IMR-90 (cell line): ENCODE results near the gene RRP9. TPM values are rescaled to one million over a fixed set of nuclear protein-coding genes. Genes with fewer than 3 reads are reported as not detected.

ENCODE experiments used
- ATAC-seq: fragments of 200-7000 bp; cut with Tn5 transposase; 2 replicates; pipeline ENCODE4 v1.9.1; 2020; ENCODE audit warnings: low read depth, mild to moderate bottlenecking, moderate library complexity
- BruUV-seq: library from RNA; stranded (reverse); fragments of 400-500 nt; replicated peaks from 2 replicates; lab custom pipeline; 2021; lab: Mats Ljungman, UMichigan
- CTCF ChIA-PET: fragments of 300-600 bp; formaldehyde crosslinking; extraction: SDS; loops from one replicate; lab custom pipeline; 2021; ENCODE audit warnings: antibody characterized with exemption; lab: Yijun Ruan, JAX
- POLR2A ChIA-PET: fragments of 300-600 bp; sonication (Branson Sonifier 250); formaldehyde crosslinking; loops from one replicate; lab custom pipeline; 2022; ENCODE audit warnings: antibody characterized with exemption; ENCODE audit not compliant: unreplicated experiment; lab: Charles Lee
- DNase-seq: peaks from one replicate; pipeline ENCODE4 v3.0.0; 2013
- H2AFZ ChIP-seq: replicated peaks from 2 replicates; pipeline ENCODE3; 2013; ENCODE audit warnings: low read length, mild to moderate bottlenecking; ENCODE audit not compliant: poor library complexity
- H2AK5ac ChIP-seq: 2 replicates; pipeline ENCODE4 v1.6.1; 2013; ENCODE audit warnings: low read depth, low read length, inconsistent platforms
- H2AK9ac ChIP-seq: replicated peaks from 2 replicates; pipeline ENCODE3; 2013; ENCODE audit warnings: mild to moderate bottlenecking, low read depth, low read length, moderate library complexity; ENCODE audit not compliant: poor library complexity
- H2BK120ac ChIP-seq: 2 replicates; pipeline ENCODE4 v1.6.1; 2013; ENCODE audit warnings: low read depth, low read length, inconsistent platforms
- H2BK15ac ChIP-seq: 3 replicates; pipeline ENCODE4 v1.6.1; 2013; ENCODE audit warnings: low read depth, low read length, inconsistent platforms
- H2BK20ac ChIP-seq: 2 replicates; pipeline ENCODE4 v1.6.1; 2013; ENCODE audit warnings: low read depth, mild to moderate bottlenecking, inconsistent platforms, low read length, moderate library complexity
- H2BK5ac ChIP-seq: 2 replicates; pipeline ENCODE4 v1.6.1; 2013; ENCODE audit warnings: mild to moderate bottlenecking, low read depth, low read length, inconsistent platforms; ENCODE audit not compliant: poor library complexity, severe bottlenecking
- H3K14ac ChIP-seq: replicated peaks from 2 replicates; pipeline ENCODE4 v1.6.1; 2013; ENCODE audit warnings: low read depth, low read length, inconsistent platforms
- H3K18ac ChIP-seq: 2 replicates; pipeline ENCODE4 v1.6.1; 2013; ENCODE audit warnings: low read depth, low read length, control low read depth
- H3K23ac ChIP-seq: 2 replicates; pipeline ENCODE4 v1.6.1; 2013; ENCODE audit warnings: low read depth, low read length, inconsistent platforms
- H3K27ac ChIP-seq: 2 replicates; pipeline ENCODE4 v1.5.1; 2013; ENCODE audit warnings: mild to moderate bottlenecking, control low read depth, low read length; ENCODE audit not compliant: insufficient read depth
- H3K27me3 ChIP-seq: 2 replicates; pipeline ENCODE4 v1.6.1; 2013; ENCODE audit warnings: low read length; ENCODE audit not compliant: control insufficient read depth, insufficient read depth
- H3K36me3 ChIP-seq: 2 replicates; pipeline ENCODE4 v1.6.1; 2013; ENCODE audit warnings: low read length, mixed read lengths; ENCODE audit not compliant: control insufficient read depth, insufficient read depth
- H3K4ac ChIP-seq: 2 replicates; pipeline ENCODE4 v1.6.1; 2013; ENCODE audit warnings: low read depth, low read length, inconsistent platforms
- H3K4me1 ChIP-seq: 2 replicates; pipeline ENCODE4 v1.6.1; 2013; ENCODE audit warnings: low read length, mixed read lengths; ENCODE audit not compliant: control insufficient read depth, insufficient read depth
- H3K4me2 ChIP-seq: 2 replicates; pipeline ENCODE4 v1.6.1; 2013; ENCODE audit warnings: low read depth, mild to moderate bottlenecking, control low read depth, low read length, moderate library complexity
- H3K4me3 ChIP-seq: 2 replicates; pipeline ENCODE4 v1.5.1; 2013; ENCODE audit warnings: low read depth, mild to moderate bottlenecking, control low read depth, low read length, moderate library complexity; ENCODE audit not compliant: insufficient read depth
- H3K56ac ChIP-seq: 2 replicates; pipeline ENCODE4 v1.6.1; 2013; ENCODE audit warnings: low read length, inconsistent platforms; ENCODE audit not compliant: insufficient read depth; ENCODE audit errors: extremely low read depth
- H3K79me1 ChIP-seq, 2 experiments: 2 replicates each; pipeline ENCODE4 v1.6.1; 2013; ENCODE audit warnings: low read length in 2 of 2, inconsistent platforms in 1 of 2, low read depth in 1 of 2
- H3K9ac ChIP-seq: 2 replicates; pipeline ENCODE4 v1.6.1; 2013; ENCODE audit warnings: low read depth, low read length, control low read depth
- H3K9me1 ChIP-seq: 2 replicates; pipeline ENCODE4 v1.6.1; 2013; ENCODE audit warnings: low read length, inconsistent platforms; ENCODE audit not compliant: insufficient read depth
- H3K9me3 ChIP-seq: 2 replicates; pipeline ENCODE4 v1.6.1; 2013; ENCODE audit warnings: low read length; ENCODE audit not compliant: control insufficient read depth, insufficient read depth
- H4K20me1 ChIP-seq: 2 replicates; pipeline ENCODE4 v1.6.1; 2013; ENCODE audit warnings: low read length, inconsistent platforms; ENCODE audit not compliant: insufficient read depth
- H4K5ac ChIP-seq: 2 replicates; pipeline ENCODE4 v1.6.1; 2013; ENCODE audit warnings: mild to moderate bottlenecking, low read depth, low read length, control low read depth
- H4K8ac ChIP-seq, 2 experiments: 2 replicates each; pipeline ENCODE4 v1.6.1; 2013; ENCODE audit warnings: low read depth in 2 of 2, low read length in 2 of 2, control low read depth in 1 of 2, inconsistent platforms in 1 of 2
- H4K91ac ChIP-seq: 2 replicates; pipeline ENCODE4 v1.6.1; 2013; ENCODE audit warnings: low read depth, low read length, inconsistent platforms; ENCODE audit not compliant: insufficient read depth
- BHLHE40 ChIP-seq: fragments of 150-350 bp; IDR thresholded peaks from 2 replicates; pipeline ENCODE4 v1.6.1; 2016; ENCODE audit warnings: mild to moderate bottlenecking, low read depth, low read length
- CTCF ChIP-seq: conservative IDR thresholded peaks from 2 replicates; pipeline ENCODE4 v1.5.1; 2012; ENCODE audit warnings: mild to moderate bottlenecking, low read depth, low read length, improper control_type of control experiment
- ELK1 ChIP-seq: fragments of 150-350 bp; IDR thresholded peaks from 2 replicates; pipeline ENCODE4 v1.6.1; 2016; ENCODE audit warnings: low read depth, mild to moderate bottlenecking, low read length, moderate library complexity, borderline replicate concordance
- RFX5 ChIP-seq: IDR thresholded peaks from 2 replicates; pipeline ENCODE4 v1.8.0; 2012; ENCODE audit warnings: low read depth, mild to moderate bottlenecking, low read length, moderate library complexity
- WGBS, 2 experiments: methylation state at CpG; one replicate each; pipeline versions ENCODE4 v1.1.5 to v1.1.7; 2013; ENCODE audit warnings: missing lambda C conversion rate in 2 of 2; ENCODE audit not compliant: insufficient read length in 1 of 2; ENCODE audit errors: extremely low coverage in 2 of 2; 5-methylcytosine and 5-hydroxymethylcytosine counted together
- dilution Hi-C: fragments of 300-500 bp; cut with HindIII; formaldehyde crosslinking; loops from one replicate; pipeline ENCODE4 v1.14.3; 2018; ENCODE audit warnings: low sequenced_read_pairs; ENCODE audit not compliant: unreplicated experiment
- in situ Hi-C: fragments of 300-500 bp; cut with MboI; formaldehyde crosslinking; loops from 3 replicates; pipeline ENCODE4 v1.14.3; 2019; ENCODE audit warnings: low sequenced_read_pairs, inconsistent platforms, mixed read lengths
- intact Hi-C: fragments of 100-400 bp; cut with micrococcal nuclease; formaldehyde crosslinking; loops from 2 replicates; pipeline ENCODE4 v1.10.0; 2022
- polyA plus RNA-seq, 3 experiments: library from polyadenylated mRNA; depleted of rRNA; stranded (reverse); fragments of >200 nt; gene quantifications; 2 replicates each; pipeline ENCODE4 v1.2.3, GENCODE V29; 2012; ENCODE audit warnings: low replicate concordance in 1 of 3
- total RNA-seq: library from RNA; depleted of rRNA; stranded (reverse); fragments of >200 nt; gene quantifications from 2 replicates; pipeline ENCODE4 v1.2.3, GENCODE V29; 2012

Gene RRP9
- total and polyA plus RNA-seq, 2 of the 4 experiments (the other 2 are of a cell fraction): 30.9 to 39.8 TPM

- Histone ChIP-seq H3K9me1 (peaks cover 7% of the 10 kb centered on the region), H2AK9ac (peak overlapping the region; percentile 91), H2BK15ac (peak overlapping the region; percentile 46; the same call in 1 of the 3 replicates), H3K18ac (peak overlapping the region; percentile 74), H4K20me1 (peaks cover 4% of the 10 kb centered on the region), H3K79me1 (peaks cover 5 to 44% of the 10 kb centered on the region in 2 experiments; a peak in 3 of 4 replicates), H3K36me3 (no peaks in the 10 kb centered on the region; the same call in 1 of the 2 replicates), H3K23ac (peak overlapping the region; percentile 78; the same call in 1 of the 2 replicates), H3K4me1 (peaks cover 11% of the 10 kb centered on the region), H2AFZ (peak overlapping the region; percentile 85), H2BK5ac (peak overlapping the region; percentile 73), H4K91ac (peak overlapping the region; percentile 56), H3K4me2 (peak overlapping the region; percentile 97), H3K9ac (peak overlapping the region; percentile 84), H4K8ac (peak overlapping the region; percentile 45 to 65), H3K56ac (peak overlapping the region; percentile 5; the same call in 1 of the 2 replicates), H2BK20ac (no peak overlapping the region), H3K9me3 (no peaks in the 10 kb centered on the region), H3K14ac (peak overlapping the region; percentile 87), H2AK5ac (peak overlapping the region; percentile 97), H2BK120ac (peak overlapping the region; percentile 6; the same call in 1 of the 2 replicates), H4K5ac (peak overlapping the region; percentile 80), H3K4me3 (peak overlapping the region; percentile 63), H3K4ac (peak overlapping the region; percentile 84), H3K27ac (peak overlapping the region; percentile 90), H3K27me3 (no peaks in the 10 kb centered on the region)
- dilution Hi-C loops (no loop called here), in situ Hi-C loops (no loop called here), intact Hi-C loops (loop anchor here (2.0 kb wide), 1 partner anchor 40 kb away; the partner anchor contains the start of gene PARP3)
- DNase-seq: no peak
- no CpG with 5 or more reads among the region's 4 CpGs for WGBS, 2 experiments
- ChIA-PET POLR2A (interaction anchor here (1.0 kb wide), 1 partner anchor 10 kb away, joined by 6 read pairs; no protein-coding TSS in a partner anchor), CTCF (interaction anchor here (0.7 to 1.3 kb wide), 2 partner anchors 9 to 10 kb away, joined by 3 read pairs; partner anchors contain the start of gene ABHD14B)
- TF ChIP-seq RFX5 (no peak), CTCF (peak; percentile 41), BHLHE40 (peak; percentile 77), ELK1 (no peak)
- BruUV-seq: no TSS peak
- peak; percentile 10; the same call in 1 of the 2 replicates for ATAC-seq
Measured at GRCh38 chr3:51982352-51982837, 40.7 kb upstream of the RRP9 start.
